22Rv1 (cell line): ENCODE data around the gene SCAP.
"Not testable (repeated sequence)": the region's sequence is repeated elsewhere in the genome, so short reads cannot be mapped to it uniquely, and the experiment has no call there.

Experiments
- H3K27ac ChIP-seq: fragments of 450-650 bp; 2 replicates; pipeline ENCODE4 v1.5.1; 2017
- CTCF ChIP-seq: fragments of 450-650 bp; IDR thresholded peaks from 2 replicates; pipeline ENCODE4 v1.5.1; 2017; ENCODE audit warnings: mild to moderate bottlenecking
- ZFX ChIP-seq: fragments of 450-650 bp; IDR thresholded peaks from 2 replicates; pipeline ENCODE4 v1.6.1; 2017; ENCODE audit warnings: antibody characterized with exemption, borderline replicate concordance

SCAP gene

GRCh38 chr3:47495886-47496285 is 20.1 kb upstream of the SCAP start:
- no peak overlapping the region for H3K27ac ChIP-seq
- no peak for TF ChIP-seq ZFX
- TF ChIP-seq CTCF = no peak

- no peak overlapping the region for H3K27ac ChIP-seq
- TF ChIP-seq CTCF (no peak), ZFX (no peak)
Observed at GRCh38 chr3:47495111-47495510, 19.4 kb upstream of the SCAP start.

GRCh38 chr3:47491777-47492176 is 16.0 kb upstream of the SCAP start:
- TF ChIP-seq ZFX (no peak), CTCF (no peak)
- no peak overlapping the region for H3K27ac ChIP-seq

GRCh38 chr3:47491186-47491585 is 15.4 kb upstream of the SCAP start:
- no peak overlapping the region for H3K27ac ChIP-seq
- TF ChIP-seq ZFX = no peak
- no peak for TF ChIP-seq CTCF

- TF ChIP-seq ZFX = no peak
- TF ChIP-seq CTCF = no peak
- H3K27ac ChIP-seq = no peak overlapping the region
Observed at GRCh38 chr3:47487265-47487664, 11.5 kb upstream of the SCAP start.

- TF ChIP-seq ZFX = no peak
- TF ChIP-seq CTCF = no peak
- H3K27ac ChIP-seq = no peak overlapping the region
Observed at GRCh38 chr3:47485812-47486211, 10.1 kb upstream of the SCAP start.

- no peak overlapping the region for H3K27ac ChIP-seq
- no peak for TF ChIP-seq ZFX
- TF ChIP-seq CTCF = no peak
Observed at GRCh38 chr3:47482366-47482765, 6.6 kb upstream of the SCAP start.

- H3K27ac ChIP-seq = not testable (repeated sequence)
Observed at GRCh38 chr3:47481763-47482162, 6.0 kb upstream of the SCAP start.

GRCh38 chr3:47480267-47480666 is 4.5 kb upstream of the SCAP start:
- H3K27ac ChIP-seq = not testable (repeated sequence)
